ENCODE results near the gene VWA7. TPM values are rescaled to one million over a fixed set of nuclear protein-coding genes. Genes with fewer than 3 reads are reported as not detected.
A peak's percentile ranks its signal among the peaks of the same experiment; 100 is the strongest.

VWA7 gene
- total RNA-seq, 1 donor from 2014 or later, result 0.62 TPM

GRCh38 chr6:31723245-31723979 is 53.7 kb downstream of the VWA7 start, which contains the start of gene MPIG6B:
Gene MPIG6B, plus strand, starts transcription at chr6:31723373. Its CDS starts 11 bp downstream, at chr6:31723384.
- TF ChIP-seq, protein P1, sequence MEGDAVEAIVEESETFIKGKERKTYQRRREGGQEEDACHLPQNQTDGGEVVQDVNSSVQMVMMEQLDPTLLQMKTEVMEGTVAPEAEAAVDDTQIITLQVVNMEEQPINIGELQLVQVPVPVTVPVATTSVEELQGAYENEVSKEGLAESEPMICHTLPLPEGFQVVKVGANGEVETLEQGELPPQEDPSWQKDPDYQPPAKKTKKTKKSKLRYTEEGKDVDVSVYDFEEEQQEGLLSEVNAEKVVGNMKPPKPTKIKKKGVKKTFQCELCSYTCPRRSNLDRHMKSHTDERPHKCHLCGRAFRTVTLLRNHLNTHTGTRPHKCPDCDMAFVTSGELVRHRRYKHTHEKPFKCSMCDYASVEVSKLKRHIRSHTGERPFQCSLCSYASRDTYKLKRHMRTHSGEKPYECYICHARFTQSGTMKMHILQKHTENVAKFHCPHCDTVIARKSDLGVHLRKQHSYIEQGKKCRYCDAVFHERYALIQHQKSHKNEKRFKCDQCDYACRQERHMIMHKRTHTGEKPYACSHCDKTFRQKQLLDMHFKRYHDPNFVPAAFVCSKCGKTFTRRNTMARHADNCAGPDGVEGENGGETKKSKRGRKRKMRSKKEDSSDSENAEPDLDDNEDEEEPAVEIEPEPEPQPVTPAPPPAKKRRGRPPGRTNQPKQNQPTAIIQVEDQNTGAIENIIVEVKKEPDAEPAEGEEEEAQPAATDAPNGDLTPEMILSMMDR (IDR thresholded peaks at IDR 0.05), result no peak
- H3K4me1 Mint-ChIP-seq (ENCODE audit: low read depth), result no peaks in the 10 kb centered on the region

DNA sequence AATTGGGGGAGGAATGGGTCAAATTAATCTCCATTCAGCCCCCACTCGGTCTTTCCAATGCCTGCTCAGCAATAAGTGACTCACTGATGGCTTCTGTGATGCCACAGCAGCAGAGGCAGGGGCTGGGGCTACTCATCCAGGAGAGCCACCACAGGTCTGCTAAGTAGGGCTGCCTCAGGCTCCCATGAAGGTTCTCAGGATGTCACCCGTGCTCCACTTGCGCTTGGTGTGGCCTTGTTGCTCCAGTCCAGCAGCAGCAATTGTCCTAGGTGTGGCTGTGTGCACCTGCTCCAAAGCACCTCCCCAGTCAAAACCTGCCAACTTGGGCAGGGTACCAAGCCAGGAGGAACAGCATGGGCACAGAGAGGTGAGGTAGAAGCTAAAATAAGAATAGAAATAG is 55.0 kb downstream of the VWA7 start:
- DNase-seq (ENCODE audit: low spot score), result no peak
- H3K36me3 Mint-ChIP-seq (ENCODE audit: low read depth), result peaks cover 17% of the 10 kb centered on the region
- no peaks in the 10 kb centered on the region for H3K9me3 Mint-ChIP-seq (ENCODE audit: low read depth)
- TF ChIP-seq, protein P1 (IDR thresholded peaks at IDR 0.05), result no peak
- H3K4me1 Mint-ChIP-seq (ENCODE audit: low read depth), result no peaks in the 10 kb centered on the region
- no peaks in the 10 kb centered on the region for H3K27me3 Mint-ChIP-seq (ENCODE audit: low read depth)
- H3K4me3 Mint-ChIP-seq (ENCODE audit: unreplicated experiment), result no peak overlapping the region
- H3K27ac Mint-ChIP-seq (ENCODE audit: unreplicated experiment), result no peak overlapping the region

More at GRCh38 chr6:31723245-31723979, 53.7 kb downstream of the VWA7 start, which contains the start of gene MPIG6B:
- Mint-ChIP-seq H3K27ac (ENCODE audit: unreplicated experiment) (peak within 1 kb of the TSS; percentile 17), H3K9me3 (ENCODE audit: low read depth) (no peaks in the 10 kb centered on the region), H3K4me3 (ENCODE audit: unreplicated experiment) (no peak within 1 kb of the TSS), H3K27me3 (ENCODE audit: low read depth) (no peaks in the 10 kb centered on the region), H3K36me3 (ENCODE audit: low read depth) (peaks cover 22% of the 10 kb centered on the region)
- DNase-seq (ENCODE audit: low spot score), result no peak

- Mint-ChIP-seq H3K27me3 (ENCODE audit: low read depth) (no peaks in the 10 kb centered on the region), H3K4me3 (ENCODE audit: unreplicated experiment) (no peak within 1 kb of the TSS), H3K4me1 (ENCODE audit: low read depth) (no peaks in the 10 kb centered on the region), H3K27ac (ENCODE audit: unreplicated experiment) (no peak within 1 kb of the TSS), H3K9me3 (ENCODE audit: low read depth) (no peaks in the 10 kb centered on the region), H3K36me3 (ENCODE audit: low read depth) (peaks cover 11% of the 10 kb centered on the region)
- TF ChIP-seq, protein P1 (IDR thresholded peaks at IDR 0.05), result no peak
- no peak for DNase-seq (ENCODE audit: low spot score)
These were observed 55.6 kb downstream of the VWA7 start, which contains the start of gene LY6G6C for GRCh38 chr6:31721351-31722020. Gene LY6G6C, minus strand, starts transcription at chr6:31721746. Its CDS starts 67 bp downstream, at chr6:31721679.

DNA sequence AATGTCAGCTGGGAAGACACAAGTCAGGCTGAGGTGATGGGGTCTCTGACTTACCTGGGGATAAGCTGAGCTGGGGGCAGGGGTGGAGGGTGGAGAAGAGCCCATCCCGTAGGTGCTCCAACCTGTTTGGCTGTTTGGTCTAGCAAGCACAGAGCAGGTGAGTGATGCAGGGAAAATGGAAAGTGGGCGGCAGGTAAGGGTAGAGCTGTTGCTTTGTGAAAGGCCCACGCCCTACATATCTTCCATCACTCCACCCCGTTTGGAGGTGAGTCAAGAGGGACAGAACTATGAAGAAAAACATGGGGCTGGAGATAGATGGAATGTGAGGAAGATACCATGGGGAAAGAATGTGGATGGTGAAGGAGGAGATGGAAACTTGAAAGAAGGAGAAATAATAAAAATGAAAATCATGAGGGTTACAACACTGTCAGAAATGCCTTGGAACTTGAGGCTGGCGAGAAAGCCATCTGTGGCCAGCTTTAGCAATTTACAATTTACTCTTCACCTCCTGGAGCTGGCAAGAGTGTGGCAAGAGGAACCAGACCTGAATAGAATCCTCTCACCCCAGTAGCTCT is 56.8 kb downstream of the VWA7 start:
- Mint-ChIP-seq H3K4me1 (ENCODE audit: low read depth) (no peaks in the 10 kb centered on the region), H3K4me3 (ENCODE audit: unreplicated experiment) (no peak overlapping the region), H3K9me3 (ENCODE audit: low read depth) (no peaks in the 10 kb centered on the region), H3K27me3 (ENCODE audit: low read depth) (no peaks in the 10 kb centered on the region), H3K27ac (ENCODE audit: unreplicated experiment) (no peak overlapping the region), H3K36me3 (ENCODE audit: low read depth) (peaks cover 2% of the 10 kb centered on the region)
- DNase-seq (ENCODE audit: low spot score), result no peak
- TF ChIP-seq, protein P1 (IDR thresholded peaks at IDR 0.05), result no peak

DNA sequence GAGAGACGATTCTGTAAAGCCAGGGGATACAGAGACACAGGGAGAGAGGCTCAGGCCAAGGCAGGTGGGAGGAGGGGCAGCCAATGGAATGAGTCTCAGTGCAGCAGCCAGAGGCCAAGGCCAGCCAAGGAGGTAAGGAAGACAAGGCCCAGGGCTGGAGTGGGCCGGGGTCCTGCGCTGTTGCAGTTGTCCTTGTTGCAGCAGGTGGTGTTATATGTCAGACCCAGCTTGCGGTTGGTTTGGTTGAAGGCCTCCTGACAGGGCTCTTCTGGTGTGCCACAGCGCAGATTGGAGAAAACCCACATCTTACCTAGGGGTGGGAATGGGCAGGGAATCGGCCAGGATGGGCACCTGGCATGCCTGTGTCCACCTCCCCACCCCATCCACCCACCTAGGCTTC is 58.1 kb downstream of the VWA7 start:
- Mint-ChIP-seq H3K27ac (ENCODE audit: unreplicated experiment) (no peak overlapping the region), H3K36me3 (ENCODE audit: low read depth) (no peaks in the 10 kb centered on the region), H3K9me3 (ENCODE audit: low read depth) (no peaks in the 10 kb centered on the region), H3K4me3 (ENCODE audit: unreplicated experiment) (no peak overlapping the region), H3K27me3 (ENCODE audit: low read depth) (no peaks in the 10 kb centered on the region), H3K4me1 (ENCODE audit: low read depth) (no peaks in the 10 kb centered on the region)
- TF ChIP-seq, protein P1 (IDR thresholded peaks at IDR 0.05), result no peak
- no peak for DNase-seq (ENCODE audit: low spot score)

Data from chondrocyte (in vitro differentiated cells).